NT2/D1 (cell line): ENCODE results near the gene TXNL4A.

Source experiments
- DNase-seq: peaks from one replicate; pipeline ENCODE4 v3.0.0-alpha.2; 2011; ENCODE audit warnings: low read depth, low spot score
- H3K27me3 ChIP-seq: 2 replicates; pipeline ENCODE4 v1.6.0; 2011; ENCODE audit warnings: mild to moderate bottlenecking; ENCODE audit not compliant: insufficient read length, insufficient read depth
- H3K36me3 ChIP-seq: 2 replicates; pipeline ENCODE4 v1.6.1; 2011; ENCODE audit warnings: mild to moderate bottlenecking, low read length, mixed read lengths; ENCODE audit not compliant: insufficient read depth, insufficient read length
- H3K4me1 ChIP-seq: 2 replicates; pipeline ENCODE4 v1.5.1; 2011; ENCODE audit not compliant: insufficient read depth, insufficient read length
- H3K4me3 ChIP-seq: 2 replicates; pipeline ENCODE4 v1.5.1; 2011; ENCODE audit warnings: low read depth; ENCODE audit not compliant: insufficient read length
- H3K9ac ChIP-seq: 2 replicates; pipeline ENCODE4 v1.6.0; 2011; ENCODE audit warnings: low read depth; ENCODE audit not compliant: insufficient read length
- H3K9me3 ChIP-seq: 2 replicates; pipeline ENCODE4 v1.5.1; 2011; ENCODE audit warnings: mild to moderate bottlenecking, low read length; ENCODE audit not compliant: insufficient read depth
- SUZ12 ChIP-seq: IDR thresholded peaks from 2 replicates; pipeline ENCODE4 v1.6.1; 2011; ENCODE audit not compliant: insufficient read length, insufficient read depth; ENCODE audit errors: extremely low read depth
- YY1 ChIP-seq: IDR thresholded peaks from 2 replicates; pipeline ENCODE4 v1.6.1; 2011; ENCODE audit not compliant: insufficient read length, insufficient read depth
- ZNF274 ChIP-seq: IDR thresholded peaks from 2 replicates; pipeline ENCODE4 v1.6.1; 2011; ENCODE audit warnings: mild to moderate bottlenecking, low read depth, low read length

TXNL4A gene

GRCh38 chr18:79989195-79989497 lies 783 bp upstream of the TXNL4A start:
- H3K4me1 ChIP-seq = no peaks in the 10 kb centered on the region
- no peaks in the 10 kb centered on the region for H3K9me3 ChIP-seq
- H3K9ac ChIP-seq = peak overlapping the region; percentile 94
- H3K4me3 ChIP-seq = peak overlapping the region; percentile 99
- no peaks in the 10 kb centered on the region for H3K27me3 ChIP-seq
- no peak for DNase-seq
- peaks cover 29% of the 10 kb centered on the region for H3K36me3 ChIP-seq
- no peak for TF ChIP-seq ZNF274
- TF ChIP-seq YY1 = no peak

GRCh38 chr18:79988071-79988450 lies 302 bp downstream of the TXNL4A start:
- DNase-seq = no peak
- H3K4me1 ChIP-seq = peaks cover 3% of the 10 kb centered on the region
- peak overlapping the region; percentile 99 for H3K4me3 ChIP-seq
- no peaks in the 10 kb centered on the region for H3K9me3 ChIP-seq
- peak overlapping the region; percentile 94 for H3K9ac ChIP-seq
- H3K27me3 ChIP-seq = no peaks in the 10 kb centered on the region
- peaks cover 39% of the 10 kb centered on the region for H3K36me3 ChIP-seq
- peak; percentile 34 for TF ChIP-seq YY1
- no peak for TF ChIP-seq ZNF274

- Histone ChIP-seq H3K36me3 (peaks cover 43% of the 10 kb centered on the region), H3K4me3 (peak overlapping the region; percentile 99), H3K9ac (peak overlapping the region; percentile 94), H3K27me3 (no peaks in the 10 kb centered on the region), H3K4me1 (peaks cover 7% of the 10 kb centered on the region), H3K9me3 (no peaks in the 10 kb centered on the region)
- TF ChIP-seq YY1 (no peak), ZNF274 (no peak), SUZ12 (no peak)
- DNase-seq = no peak
Observed at GRCh38 chr18:79987566-79987965, 797 bp downstream of the TXNL4A start.

- DNase-seq = no peak
Observed at GRCh38 chr18:79986726-79987125, 1.6 kb downstream of the TXNL4A start.

GRCh38 chr18:79985172-79985571 lies 3.2 kb downstream of the TXNL4A start:
- H3K4me1 ChIP-seq = peaks cover 13% of the 10 kb centered on the region
- no peak overlapping the region for H3K4me3 ChIP-seq
- no peak for DNase-seq
- H3K9me3 ChIP-seq = no peaks in the 10 kb centered on the region
- peaks cover 57% of the 10 kb centered on the region for H3K36me3 ChIP-seq
- no peak for TF ChIP-seq ZNF274
- TF ChIP-seq SUZ12 = no peak
- TF ChIP-seq YY1 = no peak
- H3K9ac ChIP-seq = no peak overlapping the region
- H3K27me3 ChIP-seq = no peaks in the 10 kb centered on the region

More at GRCh38 chr18:79986726-79987125, 1.6 kb downstream of the TXNL4A start:
- Histone ChIP-seq H3K9ac (peak overlapping the region; percentile 68), H3K4me1 (peaks cover 11% of the 10 kb centered on the region), H3K4me3 (peak overlapping the region; percentile 33), H3K27me3 (no peaks in the 10 kb centered on the region), H3K36me3 (peaks cover 52% of the 10 kb centered on the region), H3K9me3 (no peaks in the 10 kb centered on the region)
- TF ChIP-seq YY1 = no peak
- TF ChIP-seq ZNF274 = no peak
- no peak for TF ChIP-seq SUZ12

- no peak for DNase-seq
- Histone ChIP-seq H3K4me1 (peaks cover 13% of the 10 kb centered on the region), H3K9ac (no peak overlapping the region), H3K4me3 (no peak overlapping the region), H3K27me3 (no peaks in the 10 kb centered on the region), H3K9me3 (no peaks in the 10 kb centered on the region), H3K36me3 (peaks cover 68% of the 10 kb centered on the region)
- TF ChIP-seq YY1 (no peak), SUZ12 (no peak), ZNF274 (no peak)
Observed at GRCh38 chr18:79983793-79984192, 4.6 kb downstream of the TXNL4A start.

- no peak for DNase-seq
- Histone ChIP-seq H3K9ac (no peak overlapping the region), H3K27me3 (no peaks in the 10 kb centered on the region), H3K9me3 (no peaks in the 10 kb centered on the region), H3K36me3 (peaks cover 68% of the 10 kb centered on the region), H3K4me1 (peaks cover 13% of the 10 kb centered on the region), H3K4me3 (no peak overlapping the region)
- TF ChIP-seq SUZ12 = no peak
Observed at GRCh38 chr18:79983253-79983652, 5.1 kb downstream of the TXNL4A start.

- peaks cover 72% of the 10 kb centered on the region for H3K36me3 ChIP-seq
Observed at GRCh38 chr18:79982736-79983135, 5.6 kb downstream of the TXNL4A start.

More at GRCh38 chr18:79982736-79983135, 5.6 kb downstream of the TXNL4A start:
- Histone ChIP-seq H3K9ac (no peak overlapping the region), H3K27me3 (no peaks in the 10 kb centered on the region), H3K4me1 (peaks cover 13% of the 10 kb centered on the region), H3K4me3 (no peak overlapping the region), H3K9me3 (no peaks in the 10 kb centered on the region)
- TF ChIP-seq YY1 = no peak
- no peak for TF ChIP-seq ZNF274
- no peak for DNase-seq
